OCI-LY1 (cell line): ENCODE results near the gene B4GALT2.

Experiments
- CTCF ChIP-seq: fragments of 200-600 bp; sonication (generic), shearing (Covaris generic); IDR thresholded peaks from 2 replicates; pipeline ENCODE4 v1.5.1; 2017; ENCODE audit warnings: mild to moderate bottlenecking, antibody characterized with exemption, low read length, moderate library complexity, mixed read lengths
- EZH2 ChIP-seq: fragments of 200-600 bp; sonication (generic), shearing (Covaris generic); IDR thresholded peaks from 2 replicates; pipeline ENCODE4 v1.8.0; 2017; ENCODE audit warnings: borderline replicate concordance, mixed run types, mild to moderate bottlenecking, antibody characterized with exemption, low read length, moderate library complexity, mixed read lengths

- TF ChIP-seq EZH2 (no peak), CTCF (no peak)
Measured at GRCh38 chr1:44016041-44016889, 37.3 kb downstream of the B4GALT2 start.
